ENCODE data around the gene PI4K2B. TPM values are rescaled to one million over a fixed set of nuclear protein-coding genes. Genes with fewer than 3 reads are reported as not detected.

PI4K2B gene
- total RNA-seq, 1 experiment from 2014 or later = 10.3 TPM

Other genes starting within 250 kb of the PI4K2B start
- 1.4 and 2.4 TPM in 2 replicates for gene LGI2, start 203.1 kb upstream of the PI4K2B start, total RNA-seq (2021)
- gene SEPSECS, start 73.6 kb upstream of the PI4K2B start, total RNA-seq (2021) = 4.2 and 5.4 TPM in 2 replicates
- gene ZCCHC4, start 78.7 kb downstream of the PI4K2B start, total RNA-seq (2021) = 6.4 and 6.8 TPM in 2 replicates
- gene ANAPC4, start 143.2 kb downstream of the PI4K2B start, total RNA-seq (2021) = 38.8 and 42.5 TPM in 2 replicates

All from H9 (cell line).